Thoracic aorta (tissue), 2 donors: ENCODE measurements around the gene OVCH2. TPM values are rescaled to one million over a fixed set of nuclear protein-coding genes. Genes with fewer than 3 reads are reported as not detected.

Source experiments
- ATAC-seq: fragments of 150-250 bp; one replicate; pipeline ENCODE4 v1.8.0; 2017; ENCODE audit warnings: low read depth; ENCODE audit not compliant: insufficient number of reproducible peaks, low FRiP score
- DNase-seq: peaks from one replicate; pipeline ENCODE4 v3.0.0-alpha.2; 2020; ENCODE audit warnings: low spot score
- H3K27ac ChIP-seq, 2 donors: fragments of 200-600 bp; sonication (generic); 1 replicate in 1 of 2; 2 replicates in 1 of 2; pipeline ENCODE4 v1.5.1; 2016; ENCODE audit warnings: mild to moderate bottlenecking in 2 of 2, moderate library complexity in 2 of 2
- H3K27me3 ChIP-seq: fragments of 200-600 bp; sonication (generic); replicated peaks from 2 replicates; pipeline ENCODE4 v1.6.0; 2016; ENCODE audit warnings: mild to moderate bottlenecking; ENCODE audit not compliant: insufficient read depth
- H3K36me3 ChIP-seq: fragments of 200-600 bp; sonication (generic); one replicate; pipeline ENCODE4 v1.5.1; 2016
- H3K4me1 ChIP-seq, 2 donors: fragments of 200-600 bp; sonication (generic); 1 replicate in 1 of 2; 2 replicates in 1 of 2; pipeline versions ENCODE4 v1.5.1 to v1.6.0; 2016; ENCODE audit warnings: low read depth in 2 of 2, mild to moderate bottlenecking in 1 of 2; ENCODE audit not compliant: control insufficient read depth in 1 of 2
- H3K4me3 ChIP-seq: fragments of 200-600 bp; sonication (generic); 2 replicates; pipeline ENCODE4 v1.5.1; 2016; ENCODE audit warnings: mild to moderate bottlenecking
- H3K9me3 ChIP-seq: fragments of 200-600 bp; sonication (generic); 2 replicates; pipeline ENCODE4 v1.5.1; 2016
- total RNA-seq, 2 donors: library from RNA; depleted of rRNA; stranded (reverse); fragments of >200 nt; gene quantifications; one replicate each; pipeline versions ENCODE4 v1.1.0 to v1.2.3, GENCODE V29; 2016
- TF ChIP-seq, protein P1 (sequence below): fragments of 200-600 bp; sonication (generic); IDR thresholded peaks from one replicate; pipeline ENCODE4 v1.5.1; 2019; ENCODE audit warnings: antibody characterized with exemption

OVCH2 gene
- total RNA-seq, 2 donors from 2014 or later = 1.2 to 1.5 TPM

DNA sequence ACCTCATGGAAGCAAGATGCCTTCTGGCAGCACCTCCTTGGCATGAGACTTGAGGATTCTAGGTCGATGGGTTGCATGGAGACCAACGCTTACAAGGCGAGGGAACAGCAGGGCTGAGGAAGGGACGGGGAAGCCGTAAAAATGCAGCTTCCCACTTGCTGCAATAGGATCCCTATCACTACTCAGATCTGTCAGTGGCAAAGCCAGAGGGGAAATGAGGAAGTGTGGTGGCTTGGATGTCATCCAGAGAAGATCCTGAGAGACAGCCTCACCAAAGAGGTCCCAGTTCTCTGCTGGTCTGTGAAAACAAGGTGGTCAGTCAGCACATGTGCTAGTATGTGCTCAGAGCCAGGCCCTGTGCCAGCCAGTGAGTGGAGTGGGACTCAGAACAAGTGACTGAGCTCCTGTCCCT, 55.1 kb downstream of the OVCH2 start:
- Histone ChIP-seq H3K36me3 (peaks cover 80% of the 10 kb centered on the region), H3K4me1 (no peaks in the 10 kb centered on the region), H3K27ac (no peak overlapping the region), H3K4me3 (no peak overlapping the region), H3K9me3 (no peaks in the 10 kb centered on the region), H3K27me3 (no peaks in the 10 kb centered on the region)
- no peak for DNase-seq
- TF ChIP-seq, protein P1, sequence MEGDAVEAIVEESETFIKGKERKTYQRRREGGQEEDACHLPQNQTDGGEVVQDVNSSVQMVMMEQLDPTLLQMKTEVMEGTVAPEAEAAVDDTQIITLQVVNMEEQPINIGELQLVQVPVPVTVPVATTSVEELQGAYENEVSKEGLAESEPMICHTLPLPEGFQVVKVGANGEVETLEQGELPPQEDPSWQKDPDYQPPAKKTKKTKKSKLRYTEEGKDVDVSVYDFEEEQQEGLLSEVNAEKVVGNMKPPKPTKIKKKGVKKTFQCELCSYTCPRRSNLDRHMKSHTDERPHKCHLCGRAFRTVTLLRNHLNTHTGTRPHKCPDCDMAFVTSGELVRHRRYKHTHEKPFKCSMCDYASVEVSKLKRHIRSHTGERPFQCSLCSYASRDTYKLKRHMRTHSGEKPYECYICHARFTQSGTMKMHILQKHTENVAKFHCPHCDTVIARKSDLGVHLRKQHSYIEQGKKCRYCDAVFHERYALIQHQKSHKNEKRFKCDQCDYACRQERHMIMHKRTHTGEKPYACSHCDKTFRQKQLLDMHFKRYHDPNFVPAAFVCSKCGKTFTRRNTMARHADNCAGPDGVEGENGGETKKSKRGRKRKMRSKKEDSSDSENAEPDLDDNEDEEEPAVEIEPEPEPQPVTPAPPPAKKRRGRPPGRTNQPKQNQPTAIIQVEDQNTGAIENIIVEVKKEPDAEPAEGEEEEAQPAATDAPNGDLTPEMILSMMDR = no peak
- no peak for ATAC-seq

DNA sequence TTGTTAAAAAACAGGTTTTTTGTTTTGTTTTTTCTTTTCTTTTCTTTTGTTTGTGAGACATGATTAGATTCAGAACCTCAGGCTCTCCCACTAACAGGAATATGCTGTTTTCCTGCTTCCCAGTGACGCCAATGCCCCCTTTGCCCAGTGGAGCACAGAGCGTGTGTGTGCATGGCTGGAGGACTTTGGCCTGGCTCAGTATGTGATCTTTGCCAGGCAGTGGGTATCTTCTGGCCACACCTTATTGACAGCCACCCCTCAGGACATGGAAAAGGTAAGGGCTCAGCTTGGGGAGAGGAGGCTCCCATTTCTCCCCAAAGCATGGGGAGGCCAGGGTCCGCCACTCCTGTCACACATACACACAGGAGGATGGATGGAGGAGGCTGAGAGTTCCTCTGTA, 58.0 kb downstream of the OVCH2 start:
- Histone ChIP-seq H3K36me3 (peaks cover 60% of the 10 kb centered on the region), H3K4me3 (no peak overlapping the region), H3K27ac (no peak overlapping the region), H3K27me3 (no peaks in the 10 kb centered on the region), H3K4me1 (no peaks in the 10 kb centered on the region), H3K9me3 (no peaks in the 10 kb centered on the region)
- ATAC-seq (no peak), DNase-seq (no peak)
- TF ChIP-seq, protein P1 = no peak

DNA sequence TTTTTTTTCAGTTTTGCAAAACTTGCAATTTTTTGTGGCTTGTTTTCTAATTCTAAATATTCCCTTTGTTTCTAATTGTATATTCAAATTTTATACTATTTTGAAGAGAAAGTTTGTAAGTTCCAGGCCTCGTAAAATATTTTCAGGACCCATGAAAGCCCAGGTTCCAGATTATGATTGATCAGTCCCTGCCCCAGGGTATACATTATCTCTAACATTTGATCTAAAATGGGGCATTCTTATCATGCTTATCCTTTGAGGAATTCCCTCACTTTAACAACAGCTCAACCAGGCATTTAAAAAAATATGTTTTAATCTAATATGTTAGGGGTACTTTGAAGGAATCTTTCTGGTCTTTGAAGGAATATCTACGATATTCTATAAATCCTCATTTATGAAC, 59.4 kb downstream of the OVCH2 start:
- Histone ChIP-seq H3K4me1 (no peaks in the 10 kb centered on the region), H3K27me3 (no peaks in the 10 kb centered on the region), H3K36me3 (peaks cover 59% of the 10 kb centered on the region), H3K4me3 (no peak overlapping the region), H3K27ac (no peak overlapping the region), H3K9me3 (no peaks in the 10 kb centered on the region)
- ATAC-seq (no peak), DNase-seq (no peak)
- TF ChIP-seq, protein P1 = no peak

DNA sequence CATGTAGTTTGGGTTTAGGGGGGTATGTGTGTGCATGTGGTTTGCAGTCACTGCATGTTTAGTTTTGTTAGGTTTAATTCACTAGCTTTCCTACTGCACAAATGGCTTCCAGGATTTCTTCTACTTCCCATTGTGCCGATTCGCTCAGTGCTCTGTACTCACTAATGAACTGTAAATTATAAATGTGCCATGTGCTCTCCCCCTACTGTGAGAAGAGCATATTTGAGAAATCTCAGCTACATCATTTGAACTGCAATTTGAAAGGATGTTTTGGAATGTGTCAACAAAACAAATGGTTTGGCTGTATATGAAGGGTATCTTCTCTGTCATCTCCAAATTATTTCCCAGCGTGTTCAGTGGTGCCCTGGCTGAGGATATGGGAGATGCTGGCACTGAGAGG, 61.1 kb downstream of the OVCH2 start:
- no peak for DNase-seq
- no peak for ATAC-seq
- Histone ChIP-seq H3K4me3 (no peak overlapping the region), H3K4me1 (no peaks in the 10 kb centered on the region), H3K36me3 (peaks cover 56% of the 10 kb centered on the region), H3K9me3 (no peaks in the 10 kb centered on the region), H3K27ac (no peak overlapping the region), H3K27me3 (no peaks in the 10 kb centered on the region)
- TF ChIP-seq, protein P1 = no peak

DNA sequence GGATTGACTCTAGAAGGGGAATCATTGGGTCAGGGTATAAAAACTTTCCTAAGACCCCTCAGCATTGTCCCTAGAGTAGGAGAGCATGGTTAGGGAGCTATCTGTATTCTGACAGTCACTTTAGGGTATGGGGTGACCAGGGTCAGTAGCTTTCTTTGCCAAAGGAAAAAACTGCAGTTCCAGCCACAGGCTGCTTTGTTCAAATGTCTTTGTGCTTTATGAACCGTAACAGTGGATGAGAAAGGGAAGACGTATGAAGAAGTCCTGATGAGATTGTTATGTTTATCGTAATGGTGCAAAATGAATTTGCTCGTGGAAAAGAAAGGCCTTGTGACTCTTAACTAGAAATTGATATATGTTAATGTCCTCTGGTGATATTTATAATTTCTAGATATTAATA, 63.0 kb downstream of the OVCH2 start:
- ATAC-seq = no peak
- Histone ChIP-seq H3K27ac (no peak overlapping the region), H3K4me3 (no peak overlapping the region), H3K9me3 (no peaks in the 10 kb centered on the region), H3K27me3 (no peaks in the 10 kb centered on the region), H3K4me1 (peaks cover 0 to 9% of the 10 kb centered on the region in 2 donors), H3K36me3 (peaks cover 40% of the 10 kb centered on the region)
- TF ChIP-seq, protein P1 = no peak
- no peak for DNase-seq
